HG03025 (cell line): Measurements from ENCODE around the gene FUBP3.

ENCODE experiments used
- ATAC-seq: cut with Tn5 transposase; IDR thresholded peaks from one replicate; pipeline ENCODE4 v1.9.1; 2021; ENCODE audit warnings: mild to moderate bottlenecking, moderate library complexity; ENCODE audit not compliant: unreplicated experiment, low FRiP score

FUBP3 gene

DNA sequence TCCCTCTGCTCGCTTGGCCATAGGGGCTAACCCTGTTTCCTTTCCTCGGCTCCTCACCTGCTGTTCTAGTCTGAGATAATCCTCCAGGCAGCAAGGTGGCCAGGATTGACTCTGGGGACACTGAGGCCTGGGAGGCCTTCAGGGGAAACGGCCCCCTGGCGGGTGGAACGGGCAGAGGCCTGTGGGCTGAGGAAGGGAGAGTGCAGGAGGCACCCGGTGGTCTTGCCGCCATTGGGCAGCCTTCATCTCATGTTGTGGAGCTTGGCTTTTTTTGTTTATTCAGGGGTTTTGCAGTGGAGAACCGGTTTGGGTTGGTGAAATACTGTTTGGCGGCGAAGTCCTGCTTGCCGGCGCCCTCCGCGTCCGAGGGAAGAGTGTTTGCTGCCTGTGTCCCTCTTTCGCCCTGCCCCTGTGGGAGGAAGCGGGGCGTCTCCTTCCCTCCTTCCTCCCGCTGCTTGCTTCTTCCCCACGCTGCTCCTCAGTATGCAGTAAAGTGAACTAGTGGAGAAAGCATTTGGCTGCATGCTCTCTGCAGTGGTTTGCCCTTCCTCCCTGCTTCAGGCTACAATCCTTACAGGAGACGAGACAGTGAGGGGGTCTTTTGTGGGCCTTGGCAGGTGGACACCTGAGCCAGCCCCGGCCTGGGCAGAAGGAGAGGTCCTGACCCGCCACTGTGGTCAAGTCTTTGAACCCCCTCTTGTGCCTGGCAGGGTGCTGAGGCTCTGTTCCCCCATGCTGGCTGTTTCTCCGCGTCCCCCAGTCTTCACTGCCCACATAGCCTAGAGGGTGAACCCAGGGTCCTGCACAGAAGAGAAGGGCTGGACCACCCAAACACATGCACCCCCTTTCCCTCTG lies 54.2 kb downstream of the FUBP3 start:
- ATAC-seq: no peak

DNA sequence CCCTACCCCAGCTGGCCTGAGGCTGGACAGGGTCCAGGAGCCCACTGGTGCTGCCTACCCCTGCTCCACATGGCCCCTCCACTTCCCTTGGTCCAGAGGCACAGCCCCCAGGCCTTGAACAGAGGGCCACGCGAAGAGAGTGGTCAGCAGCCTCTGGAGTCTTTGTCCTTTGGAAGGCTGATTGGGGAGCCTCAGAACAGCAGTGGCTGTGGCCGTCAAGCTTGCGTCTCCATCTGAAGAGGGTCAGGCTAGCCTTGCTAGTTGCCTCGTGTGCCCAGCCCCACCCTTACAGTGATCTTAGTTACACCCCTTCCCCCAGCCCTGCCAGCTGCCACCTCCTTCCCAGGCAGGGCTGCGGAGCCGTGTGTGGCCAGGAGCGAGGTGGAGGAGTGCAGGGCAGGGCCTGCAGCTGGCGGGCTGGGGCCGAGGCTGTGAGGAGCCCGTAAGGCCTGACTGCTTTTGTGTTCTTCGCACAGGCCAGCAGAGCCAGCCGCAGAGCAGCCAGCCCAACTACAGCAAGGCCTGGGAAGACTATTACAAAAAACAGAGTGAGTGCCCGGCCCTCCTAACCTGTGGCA lies 54.9 kb downstream of the FUBP3 start:
- no peak for ATAC-seq

DNA sequence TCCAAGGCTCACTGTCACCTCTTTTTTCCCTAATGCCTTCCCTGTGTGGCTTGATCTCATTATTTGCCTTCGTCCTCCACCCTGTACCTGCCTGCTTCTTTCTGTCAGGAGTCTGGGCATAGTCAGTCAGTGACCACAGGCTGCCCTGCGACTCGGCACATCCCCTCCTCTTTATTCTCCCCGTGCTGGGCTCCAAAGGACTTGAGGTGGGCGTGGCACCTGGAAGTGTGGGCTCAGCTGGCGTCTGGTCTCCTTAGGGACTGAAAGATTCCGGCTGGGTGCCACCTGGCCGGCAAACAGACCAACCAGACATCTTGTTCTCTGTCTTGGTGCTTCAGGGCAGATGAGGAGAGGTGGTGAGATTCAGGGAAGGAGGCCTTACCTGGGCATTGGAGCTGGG lies 55.4 kb downstream of the FUBP3 start:
- no peak for ATAC-seq

DNA sequence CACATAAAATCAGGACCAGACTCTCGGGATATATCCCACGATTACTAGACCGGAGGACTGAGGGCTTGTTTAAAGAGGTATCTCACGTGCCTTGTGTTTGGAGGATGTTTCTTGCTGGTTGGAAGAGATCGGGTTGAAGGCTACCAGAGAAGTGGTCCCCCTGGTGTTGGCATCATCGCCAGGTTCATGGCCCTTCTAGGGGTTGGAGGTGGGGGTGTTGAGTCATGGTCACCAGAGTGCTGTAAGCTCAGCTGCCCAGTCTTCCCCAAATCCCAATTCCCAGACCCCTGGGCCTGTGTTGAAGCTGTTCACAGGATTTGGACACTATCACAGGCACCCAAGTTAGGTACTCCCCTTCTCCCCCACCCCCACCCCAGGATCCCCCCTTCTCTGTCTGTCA lies 55.9 kb downstream of the FUBP3 start:
- no peak for ATAC-seq

DNA sequence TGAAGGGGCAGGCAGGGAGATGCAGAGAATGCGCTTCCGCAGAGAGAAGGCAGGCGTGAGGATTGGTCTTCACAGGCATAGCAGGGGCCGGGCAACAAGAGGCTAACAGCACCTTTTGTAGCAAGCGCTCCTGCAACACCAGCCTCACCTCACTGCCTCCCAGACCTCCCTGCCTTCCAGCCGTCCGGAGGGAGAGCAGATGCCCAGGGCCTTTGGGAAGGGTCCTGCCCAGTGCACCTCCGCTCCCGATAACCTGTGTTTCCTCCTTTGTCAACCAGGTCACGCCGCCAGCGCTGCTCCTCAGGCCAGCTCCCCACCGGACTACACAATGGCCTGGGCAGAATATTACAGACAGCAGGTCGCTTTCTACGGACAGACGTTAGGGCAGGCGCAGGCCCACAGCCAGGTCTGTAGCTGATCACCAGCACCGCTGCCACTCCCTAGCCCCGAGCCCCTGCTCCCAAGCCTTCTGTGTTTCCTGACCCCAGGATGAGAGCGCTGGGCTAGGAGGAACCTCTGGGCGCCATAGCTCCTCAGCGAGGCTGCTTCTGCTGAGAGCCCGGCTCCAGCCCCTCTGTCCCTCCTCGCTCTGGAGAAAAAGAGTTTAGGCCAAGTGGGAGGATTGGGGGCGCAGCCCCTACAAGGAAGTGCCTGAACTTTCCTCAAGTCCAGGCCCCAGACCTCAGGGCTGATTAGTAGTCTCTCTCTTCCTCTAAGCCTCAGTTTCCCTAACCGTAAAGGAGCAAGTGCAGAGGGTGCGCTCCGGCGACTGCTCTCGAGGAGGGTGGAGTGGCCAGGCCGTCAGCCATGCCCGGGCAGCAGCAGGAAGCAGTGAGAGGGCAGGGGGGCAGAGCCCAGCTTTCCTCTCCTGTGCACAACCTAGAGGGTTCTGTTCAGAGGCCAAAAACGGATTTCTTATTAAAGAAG lies 56.6 kb downstream of the FUBP3 start:
- no peak for ATAC-seq

DNA sequence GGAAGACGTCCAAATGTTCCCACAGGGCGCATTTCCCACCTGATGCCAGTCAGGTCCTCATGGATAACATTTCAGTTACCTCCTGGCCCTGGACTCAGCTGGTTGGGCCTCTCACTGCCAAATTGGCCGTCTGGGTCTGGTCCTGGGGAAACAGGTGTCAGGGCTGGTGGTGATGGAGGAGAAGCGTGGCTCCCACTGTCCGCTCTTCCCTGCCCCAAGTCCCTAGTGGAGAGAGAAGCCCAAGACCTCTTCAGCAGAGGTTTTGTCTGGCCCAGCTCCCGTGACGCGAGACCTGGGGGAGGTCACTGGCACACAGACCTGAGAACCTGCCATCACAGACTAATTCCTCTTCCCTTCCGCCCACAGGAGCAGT lies 57.3 kb downstream of the FUBP3 start:
- ATAC-seq: no peak

DNA sequence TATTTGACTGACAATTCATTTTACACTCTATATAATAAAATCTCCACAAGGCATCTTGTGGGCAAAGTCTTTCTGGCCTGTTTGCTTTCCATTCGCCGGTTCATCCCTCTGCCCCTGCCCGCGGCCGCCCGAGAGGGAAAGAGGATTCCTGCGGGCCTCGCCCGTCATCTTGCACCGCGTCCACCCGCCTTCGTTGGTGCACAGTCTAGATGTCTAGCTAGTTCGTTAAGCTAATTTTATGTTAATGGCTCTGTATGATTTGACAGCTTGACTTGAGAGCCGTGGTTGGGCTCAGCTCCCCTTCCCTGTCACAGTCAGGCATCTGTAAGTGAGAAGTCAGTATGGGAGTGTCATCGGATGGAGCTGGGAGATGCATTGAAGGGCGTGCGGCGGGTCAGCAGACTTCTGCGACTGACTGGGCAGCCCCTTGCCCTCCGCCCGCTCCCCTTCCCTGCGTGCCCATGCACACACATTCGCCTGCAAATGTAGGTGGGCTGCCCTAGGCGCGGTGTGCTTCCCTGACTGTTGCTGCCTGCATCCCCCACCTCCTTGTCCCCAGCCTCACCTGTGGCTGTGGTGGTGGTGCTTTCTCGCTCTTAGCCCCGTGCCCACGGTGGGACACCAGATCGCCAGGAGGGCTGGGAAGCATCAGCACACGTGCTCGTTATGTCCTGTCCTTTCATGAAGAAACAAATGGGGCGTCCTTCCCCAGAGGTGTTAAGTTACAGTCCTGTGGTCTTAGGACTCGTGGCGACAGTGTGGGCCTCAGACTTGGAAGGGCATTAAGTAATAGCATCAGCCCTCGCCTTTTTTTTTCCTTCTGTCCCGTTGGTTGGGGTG lies 59.1 kb downstream of the FUBP3 start:
- ATAC-seq: no peak

DNA sequence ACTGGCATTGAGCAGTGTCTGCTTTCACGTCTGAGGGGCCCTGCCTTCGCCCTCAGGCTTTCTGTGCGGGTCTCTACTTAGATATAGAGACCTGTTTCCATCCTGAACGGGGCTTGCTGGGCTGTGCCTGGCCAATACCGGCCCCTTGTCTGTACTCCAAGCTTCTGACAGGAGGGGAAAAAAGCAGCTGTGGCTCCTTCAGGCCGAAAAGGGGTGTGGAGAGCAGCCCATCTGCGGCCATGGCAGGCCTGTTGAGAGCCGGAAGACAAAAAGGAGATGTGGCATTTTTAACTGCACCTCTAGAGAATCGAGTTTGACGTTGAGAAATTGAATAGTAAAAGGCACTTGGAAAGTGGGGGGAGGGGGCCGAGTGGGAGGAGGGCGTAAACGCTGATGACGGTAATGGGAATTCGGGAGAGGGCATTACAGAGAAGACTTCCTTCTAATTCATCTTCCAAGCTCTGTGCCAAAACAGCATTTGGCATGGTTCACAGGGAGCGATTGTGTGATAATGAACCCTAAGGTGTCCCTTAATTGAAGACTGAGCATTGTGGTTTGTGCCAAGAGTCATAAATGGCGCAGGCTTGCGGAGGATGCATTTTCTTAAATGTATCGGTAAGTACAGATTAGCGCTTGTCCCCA lies 59.9 kb downstream of the FUBP3 start:
- ATAC-seq: no peak

DNA sequence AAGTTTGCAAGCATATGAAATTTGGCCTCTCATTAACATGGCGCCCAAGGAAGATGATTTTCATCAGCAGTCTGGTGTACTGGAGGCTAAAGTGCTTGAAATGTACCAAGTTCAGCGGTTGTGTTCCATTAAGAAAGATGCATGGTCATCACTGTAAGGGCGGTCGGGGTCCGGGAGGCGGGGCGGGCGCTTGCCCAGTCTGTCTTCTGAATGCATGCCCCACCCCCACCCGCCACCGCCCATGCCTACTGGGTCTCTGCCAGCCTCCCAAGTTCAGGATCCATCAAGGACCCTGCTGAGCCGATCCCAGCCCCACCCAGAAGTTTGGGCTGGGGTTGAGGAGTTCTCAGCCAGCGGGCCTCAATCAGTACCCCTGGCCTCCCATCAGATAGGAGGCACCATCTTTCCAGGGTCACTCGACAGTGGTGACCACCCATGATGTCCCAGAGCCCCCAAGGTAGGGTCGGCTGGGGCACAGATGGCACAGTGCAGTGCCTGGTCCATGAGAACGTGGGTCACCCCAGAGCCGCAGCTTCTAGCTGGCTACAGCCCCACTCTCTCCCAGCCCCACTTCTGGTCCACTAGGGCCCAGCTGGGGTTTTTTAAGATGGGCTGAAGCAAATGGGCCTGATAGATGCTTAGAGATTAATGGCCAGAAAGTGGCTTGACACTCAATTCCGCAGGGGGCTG lies 60.6 kb downstream of the FUBP3 start:
- no peak for ATAC-seq

DNA sequence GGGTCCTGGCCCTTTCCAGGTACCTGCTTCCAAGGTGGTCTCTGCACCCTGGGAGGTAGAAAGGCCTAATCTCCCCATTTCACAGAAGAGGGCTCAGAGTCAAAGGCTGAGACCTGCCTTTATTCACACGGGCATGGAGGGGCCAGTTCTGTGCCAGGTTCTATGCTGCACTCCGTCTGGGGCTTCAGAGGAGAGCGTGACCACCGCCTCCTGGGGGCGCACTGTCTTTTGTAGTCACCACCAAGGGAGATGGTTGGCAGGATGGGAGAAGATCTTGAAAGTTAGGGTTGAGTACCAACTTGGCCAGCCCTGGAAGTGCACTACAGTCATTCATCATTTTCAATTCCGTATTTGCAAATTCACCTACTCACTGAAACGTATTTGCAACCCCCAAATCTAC lies 61.3 kb downstream of the FUBP3 start:
- ATAC-seq: no peak

DNA sequence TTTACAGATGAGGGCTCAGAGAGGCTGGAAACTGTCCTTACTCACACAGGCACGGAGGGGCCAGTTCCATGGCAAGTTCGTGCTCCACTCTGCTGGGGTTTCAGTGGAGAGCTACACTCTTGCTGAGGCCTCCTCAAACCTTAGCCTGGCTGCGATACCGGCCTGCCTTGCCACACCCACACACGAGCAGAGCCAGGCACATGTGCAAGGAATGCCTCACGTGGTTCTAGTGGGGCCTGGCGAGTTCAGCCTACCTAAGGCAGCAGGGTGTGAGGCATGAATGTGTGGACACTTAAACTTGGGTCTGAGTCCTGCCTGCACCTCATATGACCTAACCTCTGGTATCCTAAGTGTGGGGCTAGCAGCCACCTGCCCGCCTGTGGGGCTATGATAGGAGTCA lies 63.5 kb downstream of the FUBP3 start:
- ATAC-seq: no peak

DNA sequence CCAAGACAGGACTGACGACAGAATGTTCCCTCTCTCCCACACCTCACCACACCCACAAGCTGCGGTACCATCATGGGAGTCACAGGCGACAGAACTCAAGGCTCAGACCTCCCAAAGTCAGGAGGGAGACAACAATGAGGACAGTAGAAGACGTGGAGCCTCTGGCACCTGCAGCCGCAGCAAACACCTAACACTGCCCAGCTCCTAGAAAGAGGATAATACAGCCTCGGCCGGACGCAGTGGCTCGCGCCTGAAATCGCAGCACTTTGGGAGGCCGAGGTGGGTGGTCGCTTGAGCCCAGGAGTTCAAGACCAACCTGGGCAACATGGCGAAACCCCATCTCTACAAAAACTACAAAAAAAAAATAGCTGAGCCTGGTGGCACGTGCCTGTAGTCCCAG lies 71.8 kb downstream of the FUBP3 start:
- ATAC-seq: no peak

DNA sequence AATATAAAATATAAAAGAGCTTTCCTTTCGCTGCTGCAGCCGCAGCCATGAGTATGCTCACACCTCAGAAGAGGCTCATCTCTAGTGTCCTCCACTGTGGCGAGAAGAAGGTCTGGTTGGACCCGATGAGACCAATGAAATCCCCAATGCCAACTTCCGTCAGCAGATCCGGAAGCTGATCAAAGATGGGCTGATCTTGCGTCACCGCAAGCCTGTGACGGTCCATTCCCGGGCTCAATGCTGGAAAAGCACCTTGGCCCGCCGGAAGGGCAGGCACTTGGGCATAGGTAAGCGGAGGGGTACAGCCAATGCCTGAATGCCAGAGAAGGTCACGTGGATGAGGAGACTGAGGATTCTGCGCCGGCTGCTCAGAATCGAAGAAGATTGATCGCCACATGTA lies 72.4 kb downstream of the FUBP3 start:
- ATAC-seq: no peak

DNA sequence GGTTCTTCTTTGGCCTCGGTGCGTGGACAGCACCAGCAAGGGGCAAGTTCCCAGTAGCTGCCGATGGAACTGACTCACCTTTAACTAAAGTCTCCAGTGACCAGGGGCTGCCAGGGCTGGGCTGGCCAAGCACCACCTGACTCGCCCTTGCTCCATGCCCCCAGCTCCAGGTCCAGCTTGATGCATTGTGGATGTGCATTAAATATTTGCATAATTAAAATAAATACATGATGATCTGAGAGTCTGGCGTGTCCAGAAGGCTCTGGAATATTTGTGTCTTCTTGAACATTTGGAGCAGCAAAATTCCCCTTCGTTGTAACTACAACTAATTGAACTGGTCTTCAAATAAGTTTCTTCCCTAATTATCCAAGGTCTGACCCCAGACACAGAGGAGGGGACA lies 75.5 kb downstream of the FUBP3 start:
- ATAC-seq: no peak

DNA sequence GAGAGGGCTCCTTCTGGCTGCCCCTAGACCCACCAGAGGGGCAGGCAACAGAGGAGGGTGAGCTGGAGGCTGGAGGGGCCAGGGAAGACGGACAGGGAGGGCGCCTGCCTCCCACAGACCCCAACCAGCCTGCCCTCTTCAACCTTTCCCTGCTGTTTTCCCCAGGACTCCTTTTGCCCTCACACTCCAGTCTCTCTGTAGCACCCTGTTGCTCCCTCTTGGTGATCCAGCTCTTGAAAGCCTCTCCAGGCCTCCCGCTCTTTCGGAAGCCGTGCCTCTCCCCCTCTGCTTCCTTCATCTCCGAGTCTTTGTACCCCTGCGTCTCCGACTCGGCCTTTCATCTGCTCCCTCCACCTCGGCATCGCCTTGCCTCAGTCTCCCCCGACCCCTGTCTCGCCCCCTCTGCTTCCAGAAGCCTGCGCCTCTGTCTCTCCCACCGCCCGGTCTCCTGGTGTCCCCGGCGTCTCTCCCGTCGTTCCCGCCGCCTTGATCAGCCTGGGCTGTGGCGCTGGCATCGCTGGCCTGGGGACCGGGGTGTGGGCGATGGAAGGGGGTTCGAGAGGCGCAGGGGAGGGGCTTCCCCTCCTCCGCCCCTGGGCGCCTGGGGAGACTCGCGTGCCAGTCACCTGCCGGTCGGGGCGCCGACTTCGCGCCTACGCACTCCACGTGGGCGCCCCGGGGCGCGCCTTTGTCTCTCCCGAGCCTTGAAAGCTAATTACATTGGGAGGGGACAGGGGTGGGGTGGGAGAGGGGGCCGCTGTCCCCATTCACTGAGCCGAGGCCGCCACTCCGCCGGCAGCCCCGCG lies 79.7 kb downstream of the FUBP3 start:
- no peak for ATAC-seq

DNA sequence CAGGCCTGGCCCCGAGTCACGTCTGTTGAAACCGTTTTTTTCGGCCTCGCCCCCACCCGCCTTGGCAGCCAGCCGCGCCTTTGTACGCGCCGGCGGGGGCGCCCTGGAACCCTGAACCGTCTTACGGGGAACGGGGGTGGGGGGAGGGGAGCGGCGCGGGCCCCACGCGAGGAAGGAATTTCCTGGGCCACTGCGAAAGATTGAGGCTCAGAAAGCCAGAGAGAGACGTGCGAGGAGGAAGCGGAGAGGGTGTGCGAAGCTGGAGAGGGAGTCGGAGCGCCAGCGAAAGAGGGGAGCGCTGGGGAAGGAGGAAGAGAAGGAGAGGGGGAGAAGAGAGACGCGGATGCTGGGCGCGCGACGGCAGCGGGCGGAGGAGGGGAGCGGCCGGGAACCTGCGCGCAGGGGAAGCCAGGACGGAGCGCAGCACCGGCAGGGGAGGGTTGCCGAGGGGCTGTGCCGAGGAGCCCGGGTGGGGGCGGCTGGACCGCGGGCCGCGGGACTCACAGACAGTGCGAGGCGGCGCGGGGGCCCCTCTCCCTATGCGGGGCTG lies 80.4 kb downstream of the FUBP3 start:
- no peak for ATAC-seq

DNA sequence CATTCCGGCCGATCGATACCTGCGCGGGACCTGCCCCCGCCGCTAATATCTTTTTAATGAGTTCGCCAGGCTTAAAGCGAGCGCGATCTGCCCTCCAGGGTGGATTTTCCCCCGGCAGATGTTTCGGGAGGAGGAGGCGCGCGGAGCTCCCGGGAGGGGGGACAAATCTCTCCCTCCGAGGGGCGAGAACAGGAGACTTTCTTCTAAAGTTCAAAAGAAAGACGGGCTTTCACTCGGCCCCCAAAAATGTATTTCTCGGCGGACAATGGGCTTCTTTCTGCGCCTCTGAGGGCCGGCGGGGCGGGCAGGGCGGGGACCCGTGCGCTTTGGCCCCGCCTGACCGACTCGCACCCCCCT lies 80.9 kb downstream of the FUBP3 start:
- no peak for ATAC-seq

DNA sequence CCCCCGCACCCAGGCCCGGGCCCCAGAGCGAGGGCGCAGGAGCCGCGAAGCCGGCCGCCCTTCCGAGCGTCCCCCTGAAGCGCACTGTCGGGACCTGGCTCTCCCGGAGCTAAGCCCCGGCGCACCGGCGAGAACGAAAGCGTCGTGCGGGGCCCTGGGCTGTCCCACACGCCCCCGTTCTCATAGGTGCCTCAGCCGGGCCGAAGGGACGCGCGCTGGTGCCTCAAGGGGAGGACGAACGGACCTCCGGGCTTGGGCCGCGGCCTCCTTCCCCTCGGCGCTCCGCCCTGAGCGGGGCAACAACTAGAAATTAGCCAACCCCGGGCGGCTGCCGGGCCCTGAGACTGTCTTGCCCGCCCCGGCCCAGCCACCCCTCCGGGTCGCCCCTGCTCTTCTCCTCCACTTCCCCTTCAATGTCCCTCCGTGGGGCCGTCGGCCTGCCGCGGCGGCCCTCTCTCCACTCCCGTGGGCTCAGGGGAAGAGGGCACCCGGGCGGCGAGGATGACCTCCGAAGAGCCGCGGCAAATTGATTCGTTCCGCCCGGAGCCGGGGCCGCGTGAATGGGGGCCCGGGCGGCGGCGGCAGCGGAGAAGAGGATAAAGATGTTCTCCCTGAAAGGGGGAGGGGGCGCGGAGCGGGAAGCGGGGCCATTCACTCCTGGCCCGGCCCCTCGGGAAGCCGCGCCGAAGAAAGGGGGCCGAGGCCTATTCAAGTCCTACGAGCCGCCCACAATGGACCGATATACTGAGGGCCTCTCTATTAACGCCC lies 81.5 kb downstream of the FUBP3 start:
- ATAC-seq: no peak
